ENCODE data around the gene GRK1.
A peak's percentile ranks its signal among the peaks of the same experiment; 100 is the strongest.

Gene GRK1

DNA sequence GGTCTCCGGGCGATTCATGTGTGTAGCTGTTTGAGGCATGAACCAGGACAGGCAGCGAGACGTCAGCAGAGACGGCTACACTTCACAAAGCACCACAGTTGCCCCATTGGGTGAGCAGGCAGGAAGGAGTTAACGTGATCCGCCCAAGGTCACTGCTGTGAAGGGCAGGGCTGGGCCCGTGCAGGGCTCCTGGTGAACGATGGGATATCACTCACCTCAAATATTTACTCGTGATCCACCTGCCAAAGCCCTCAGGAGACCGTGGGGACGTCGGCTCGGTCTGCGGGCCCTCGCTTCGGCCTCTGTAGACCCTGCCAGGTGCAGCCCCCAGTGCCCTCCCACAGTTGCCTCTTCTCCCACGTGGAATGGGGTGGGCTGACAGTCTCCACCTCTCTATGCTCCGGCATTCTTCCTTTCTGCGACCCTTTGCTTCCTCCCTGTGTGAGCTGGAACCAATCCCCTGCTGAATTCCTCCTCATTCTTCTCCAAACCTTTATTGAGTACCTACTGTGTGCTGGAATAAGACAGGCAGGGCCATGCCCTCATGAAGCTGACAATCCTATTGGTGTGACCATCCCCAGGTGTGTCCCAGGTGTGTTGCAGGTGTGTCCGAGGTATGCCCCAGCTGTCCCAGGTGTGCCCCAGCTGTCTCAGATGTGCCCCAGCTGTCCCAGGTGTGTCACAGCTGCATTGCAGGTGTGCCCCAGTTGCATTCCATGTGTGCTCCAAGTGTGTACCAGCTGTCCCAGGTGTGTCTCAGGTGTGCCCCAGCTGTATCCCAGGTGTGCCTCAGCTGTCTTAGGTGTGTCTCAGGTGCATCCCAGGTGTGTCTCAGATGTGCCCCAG lies 2.0 kb upstream of the GRK1 start:
- Mint-ChIP-seq H3K4me3 (no peak overlapping the region), H3K9me3 (peaks cover 9% of the 10 kb centered on the region), H3K4me1 (no peaks in the 10 kb centered on the region), H3K27ac (peak overlapping the region; percentile 26), H3K36me3 (peaks cover 9% of the 10 kb centered on the region)
- peak; percentile 17 for ATAC-seq
- DNase-seq (ENCODE audit: low spot score in 2 of 2), result no peak

DNA sequence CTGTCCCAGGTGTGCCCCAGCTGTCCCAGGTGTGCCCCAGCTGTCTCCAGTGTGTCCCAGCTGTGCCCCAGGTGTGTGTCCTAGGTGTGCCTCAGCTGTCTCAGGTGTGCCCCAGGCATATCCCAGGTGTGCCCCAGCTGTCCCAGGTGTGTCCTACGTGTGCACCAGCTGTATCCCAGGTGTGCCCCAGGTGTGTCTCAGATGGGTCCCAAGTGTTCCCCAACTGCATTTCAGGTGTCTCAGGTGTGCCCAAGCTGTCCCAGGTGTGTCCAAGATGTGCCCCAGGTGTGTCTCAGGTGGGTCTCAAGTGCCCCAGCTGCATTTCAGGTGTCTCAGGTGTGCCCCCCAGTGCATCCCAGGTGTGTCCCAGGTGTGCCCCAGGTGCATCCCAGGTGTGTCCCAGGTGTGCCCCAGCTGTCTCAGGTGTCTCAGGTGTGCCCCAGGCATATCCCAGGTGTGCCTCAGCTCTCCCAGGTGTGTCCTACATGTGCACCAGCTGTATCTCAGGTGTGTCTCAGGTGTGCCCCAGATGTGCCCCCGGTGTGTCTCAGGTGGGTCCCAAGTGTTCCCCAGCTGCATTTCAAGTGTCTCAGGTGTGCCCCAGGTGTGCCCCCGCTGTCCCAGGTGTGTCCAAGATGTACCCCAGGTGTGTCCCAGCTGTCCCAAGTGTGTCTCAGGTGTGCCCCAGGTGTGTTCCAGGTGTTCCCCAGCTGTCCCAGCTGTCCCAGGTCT lies 1.3 kb upstream of the GRK1 start:
- Mint-ChIP-seq H3K4me1 (no peaks in the 10 kb centered on the region), H3K36me3 (peaks cover 9% of the 10 kb centered on the region), H3K27ac (no peak overlapping the region), H3K4me3 (no peak overlapping the region), H3K9me3 (peaks cover 7% of the 10 kb centered on the region)
- no peak for ATAC-seq
- DNase-seq (ENCODE audit: low spot score in 2 of 2), result no peak

DNA sequence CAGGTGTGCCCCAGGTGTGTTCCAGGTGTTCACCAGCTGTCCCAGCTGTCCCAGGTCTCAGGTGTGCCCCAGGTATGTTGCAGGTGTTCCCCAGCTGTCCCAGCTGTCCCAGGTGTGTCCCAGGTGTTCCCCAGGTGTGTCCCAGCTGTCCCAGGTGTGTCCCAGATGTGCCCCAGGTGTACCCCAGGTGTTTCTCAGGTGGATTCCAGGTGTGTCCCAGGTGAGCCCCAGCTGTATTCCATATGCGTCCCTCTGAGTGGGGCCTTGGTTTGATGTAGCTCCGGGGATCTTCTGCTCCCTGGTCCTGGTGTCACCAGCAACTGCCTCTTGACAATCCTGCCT lies 719 bp upstream of the GRK1 start:
- DNase-seq (ENCODE audit: low spot score in 2 of 2) (no peak), ATAC-seq (no peak)
- no peak overlapping the region for H3K4me3 Mint-ChIP-seq
- H3K36me3 Mint-ChIP-seq, result peaks cover 9% of the 10 kb centered on the region
- H3K9me3 Mint-ChIP-seq, result peaks cover 2% of the 10 kb centered on the region
- H3K4me1 Mint-ChIP-seq, result no peaks in the 10 kb centered on the region
- H3K27ac Mint-ChIP-seq, result no peak overlapping the region

DNA sequence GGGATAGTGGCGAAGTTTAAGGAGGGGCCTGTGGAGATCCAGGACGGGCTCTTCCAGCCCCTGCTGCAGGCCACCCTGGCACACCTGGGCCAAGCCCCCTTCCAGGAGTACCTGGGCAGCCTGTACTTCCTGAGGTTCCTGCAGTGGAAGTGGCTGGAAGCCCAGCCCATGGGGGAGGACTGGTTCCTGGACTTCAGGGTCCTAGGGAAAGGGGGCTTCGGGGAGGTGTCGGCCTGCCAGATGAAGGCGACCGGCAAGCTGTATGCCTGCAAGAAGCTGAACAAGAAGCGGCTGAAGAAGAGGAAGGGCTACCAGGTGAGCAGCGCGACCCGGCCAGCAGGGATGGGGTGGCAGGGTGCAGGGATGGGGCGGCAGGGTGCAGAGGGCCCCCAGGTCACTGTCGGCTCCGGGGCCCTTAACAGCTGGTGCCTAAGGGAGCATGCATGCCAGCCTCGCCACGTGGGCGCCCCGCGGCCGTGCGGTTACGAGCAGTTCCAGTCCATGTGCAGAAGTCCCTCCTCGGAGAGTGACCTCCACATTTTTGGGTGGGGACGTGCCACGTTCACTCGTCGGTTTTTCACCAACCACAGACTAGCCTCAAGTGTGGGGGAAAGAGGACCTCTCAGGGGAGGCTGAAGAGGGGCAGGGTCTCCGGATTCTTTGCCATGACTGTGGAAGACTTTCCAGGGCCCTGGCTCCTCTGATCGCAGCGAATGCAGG lies 912 bp downstream of the GRK1 start:
- Mint-ChIP-seq H3K4me1 (peaks cover 7% of the 10 kb centered on the region), H3K36me3 (peaks cover 19% of the 10 kb centered on the region), H3K4me3 (no peak overlapping the region), H3K27ac (no peak overlapping the region), H3K9me3 (peaks cover 3% of the 10 kb centered on the region)
- ATAC-seq (no peak), DNase-seq (ENCODE audit: low spot score in 2 of 2) (no peak)

DNA sequence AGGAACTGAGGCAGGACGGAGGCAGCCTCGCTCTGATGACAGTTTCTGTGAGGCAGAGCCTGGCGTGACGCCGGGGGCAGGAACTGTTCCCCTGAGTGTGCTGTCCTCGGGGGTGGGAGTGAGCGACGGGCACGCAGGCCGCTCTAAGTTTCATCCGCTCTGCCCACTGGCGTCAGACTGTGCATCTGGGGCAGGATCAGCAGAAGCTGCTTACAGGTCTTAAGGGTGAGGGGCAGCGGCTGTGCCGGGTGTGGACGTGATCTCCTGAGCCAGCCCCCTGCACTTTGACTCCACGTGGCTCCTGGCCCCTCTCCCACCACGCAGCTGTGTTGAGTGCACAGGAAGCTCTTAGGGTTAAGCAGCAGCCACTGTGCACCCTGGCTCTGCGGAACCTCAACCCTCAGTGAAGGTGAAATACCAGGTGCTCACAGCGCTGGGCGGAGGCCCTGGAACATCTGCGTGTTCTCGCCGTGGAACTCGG lies 1.5 kb downstream of the GRK1 start:
- Mint-ChIP-seq H3K4me1 (peaks cover 7% of the 10 kb centered on the region), H3K9me3 (peaks cover 3% of the 10 kb centered on the region), H3K4me3 (no peak overlapping the region), H3K36me3 (peaks cover 19% of the 10 kb centered on the region), H3K27ac (no peak overlapping the region)
- ATAC-seq, result peak; percentile 6
- no peak for DNase-seq (ENCODE audit: low spot score in 2 of 2)

DNA sequence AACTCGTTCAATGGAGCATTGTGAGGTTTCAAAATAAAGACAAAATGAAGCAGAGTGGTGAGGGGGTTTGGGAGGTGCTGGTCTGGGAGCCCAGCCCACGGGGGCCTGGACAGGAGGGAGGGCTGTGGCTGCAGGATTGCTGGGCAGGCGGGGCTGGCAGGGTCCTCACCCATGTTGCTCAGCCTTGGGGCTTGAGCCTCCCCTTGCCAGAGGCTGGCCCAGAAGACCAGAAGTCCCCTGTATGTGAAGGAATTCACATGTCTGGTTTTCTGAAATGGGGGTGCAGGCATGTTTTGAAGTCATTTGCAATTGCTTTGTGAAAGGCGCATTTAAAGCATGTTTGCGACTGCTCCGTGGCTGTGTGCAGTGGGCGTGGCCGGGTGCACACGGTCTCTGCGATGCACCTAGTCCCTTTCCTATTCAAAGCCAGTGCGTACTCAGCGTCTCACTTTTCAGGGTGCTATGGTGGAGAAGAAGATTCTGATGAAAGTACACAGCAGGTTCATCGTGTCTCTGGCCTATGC lies 2.3 kb downstream of the GRK1 start:
- Mint-ChIP-seq H3K4me3 (no peak overlapping the region), H3K9me3 (peaks cover 3% of the 10 kb centered on the region), H3K4me1 (peaks cover 7% of the 10 kb centered on the region), H3K36me3 (peaks cover 19% of the 10 kb centered on the region), H3K27ac (no peak overlapping the region)
- DNase-seq (ENCODE audit: low spot score in 2 of 2) (no peak), ATAC-seq (no peak)

DNA sequence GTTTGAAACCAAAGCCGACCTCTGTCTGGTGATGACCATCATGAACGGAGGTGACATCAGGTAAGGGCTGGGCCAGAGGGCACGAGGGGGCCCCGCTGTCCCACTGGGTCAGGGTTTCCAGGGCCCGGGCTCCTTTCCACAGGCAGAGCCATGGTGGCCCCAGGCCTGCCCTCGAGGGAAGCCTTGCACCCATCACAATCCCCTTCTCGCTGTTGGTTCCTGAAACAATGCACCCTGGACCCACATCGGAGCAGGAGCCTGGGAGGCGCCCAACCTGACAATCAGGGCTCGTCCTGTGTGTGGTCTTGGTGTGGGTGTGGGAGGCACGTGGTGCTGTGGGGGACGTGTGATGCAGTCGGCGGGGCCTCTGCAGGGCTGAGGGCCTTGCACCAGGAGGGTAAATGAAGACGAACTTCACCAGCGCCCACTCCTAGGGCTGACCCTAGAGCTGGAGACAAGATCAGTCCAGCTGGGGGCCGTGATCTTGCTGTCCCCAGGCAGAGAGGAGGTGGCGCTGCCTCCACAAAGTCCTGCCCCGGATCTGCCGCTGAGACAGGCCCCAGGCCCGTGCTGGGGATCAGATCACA lies 2.8 kb downstream of the GRK1 start:
- Mint-ChIP-seq H3K4me3 (no peak overlapping the region), H3K36me3 (peaks cover 19% of the 10 kb centered on the region), H3K27ac (no peak overlapping the region), H3K4me1 (peaks cover 7% of the 10 kb centered on the region), H3K9me3 (peaks cover 3% of the 10 kb centered on the region)
- DNase-seq (ENCODE audit: low spot score in 2 of 2) (no peak), ATAC-seq (no peak)

DNA sequence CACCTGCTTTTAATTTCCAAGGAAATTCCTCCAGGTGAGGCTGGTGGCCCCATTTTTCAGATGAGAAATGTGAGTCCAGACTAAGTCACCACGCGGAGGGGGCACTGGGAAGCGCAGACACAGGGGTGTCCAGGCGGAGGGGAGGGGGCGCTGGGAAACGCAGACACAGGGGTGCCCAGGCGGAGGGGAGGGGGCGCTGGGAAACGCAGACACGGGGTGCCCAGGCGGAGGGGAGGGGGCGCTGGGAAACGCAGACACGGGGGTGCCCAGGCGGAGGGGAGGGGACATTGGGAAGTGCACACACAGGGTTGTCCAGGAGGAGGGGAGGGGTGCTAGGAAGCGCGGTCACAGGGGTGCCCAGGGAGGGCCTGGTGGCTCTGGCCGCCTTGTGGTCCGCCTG lies 3.5 kb downstream of the GRK1 start:
- Mint-ChIP-seq H3K9me3 (peaks cover 3% of the 10 kb centered on the region), H3K4me1 (peaks cover 7% of the 10 kb centered on the region), H3K36me3 (peaks cover 19% of the 10 kb centered on the region), H3K27ac (no peak overlapping the region), H3K4me3 (no peak overlapping the region)
- no peak for ATAC-seq
- no peak for DNase-seq (ENCODE audit: low spot score in 2 of 2)

DNA sequence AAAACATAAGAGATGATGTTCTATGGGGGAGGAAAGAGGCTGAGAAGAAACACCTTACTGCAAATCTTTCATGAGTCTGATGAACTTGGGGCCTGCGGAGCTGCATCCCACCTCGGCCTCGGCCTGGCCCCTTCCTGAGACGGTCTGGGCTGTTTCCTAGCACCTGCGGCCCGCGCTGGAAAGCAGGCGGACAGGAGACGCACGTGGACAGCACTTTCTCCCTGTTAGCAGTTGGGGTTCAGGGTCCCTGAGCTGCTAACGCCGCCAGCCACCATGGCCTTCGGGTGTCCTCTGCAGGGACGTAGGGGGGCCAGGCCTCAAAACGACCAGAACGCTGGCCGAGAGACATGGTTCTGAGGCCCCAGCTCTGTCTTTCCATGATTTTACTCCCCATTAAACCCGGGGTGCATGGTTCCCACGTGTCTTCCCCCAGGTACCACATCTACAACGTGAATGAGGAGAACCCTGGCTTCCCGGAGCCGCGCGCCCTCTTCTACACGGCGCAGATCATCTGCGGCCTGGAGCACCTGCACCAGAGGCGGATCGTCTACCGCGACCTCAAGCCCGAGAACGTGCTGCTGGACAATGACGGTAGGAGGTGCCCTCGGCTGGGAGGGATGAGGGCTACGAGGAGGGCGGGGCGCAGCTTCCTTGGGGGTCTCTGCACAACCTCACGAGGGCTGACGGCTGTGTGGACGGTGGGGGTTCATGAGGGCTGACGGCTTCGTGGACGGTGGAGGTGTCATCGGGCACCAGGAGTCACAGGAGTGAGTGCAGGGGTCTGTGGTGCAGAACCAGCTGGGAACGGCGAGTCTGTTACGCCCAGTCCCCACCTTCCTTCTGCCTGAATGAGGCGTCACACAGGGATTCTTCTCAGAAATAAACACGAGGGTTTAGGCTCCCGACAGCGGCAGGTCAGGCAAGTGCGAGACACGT lies 4.3 kb downstream of the GRK1 start:
- Mint-ChIP-seq H3K36me3 (peaks cover 16% of the 10 kb centered on the region), H3K9me3 (peaks cover 3% of the 10 kb centered on the region), H3K4me1 (peaks cover 7% of the 10 kb centered on the region), H3K4me3 (no peak overlapping the region), H3K27ac (no peak overlapping the region)
- DNase-seq (ENCODE audit: low spot score in 2 of 2), result no peak
- peak; percentile 8 for ATAC-seq

DNA sequence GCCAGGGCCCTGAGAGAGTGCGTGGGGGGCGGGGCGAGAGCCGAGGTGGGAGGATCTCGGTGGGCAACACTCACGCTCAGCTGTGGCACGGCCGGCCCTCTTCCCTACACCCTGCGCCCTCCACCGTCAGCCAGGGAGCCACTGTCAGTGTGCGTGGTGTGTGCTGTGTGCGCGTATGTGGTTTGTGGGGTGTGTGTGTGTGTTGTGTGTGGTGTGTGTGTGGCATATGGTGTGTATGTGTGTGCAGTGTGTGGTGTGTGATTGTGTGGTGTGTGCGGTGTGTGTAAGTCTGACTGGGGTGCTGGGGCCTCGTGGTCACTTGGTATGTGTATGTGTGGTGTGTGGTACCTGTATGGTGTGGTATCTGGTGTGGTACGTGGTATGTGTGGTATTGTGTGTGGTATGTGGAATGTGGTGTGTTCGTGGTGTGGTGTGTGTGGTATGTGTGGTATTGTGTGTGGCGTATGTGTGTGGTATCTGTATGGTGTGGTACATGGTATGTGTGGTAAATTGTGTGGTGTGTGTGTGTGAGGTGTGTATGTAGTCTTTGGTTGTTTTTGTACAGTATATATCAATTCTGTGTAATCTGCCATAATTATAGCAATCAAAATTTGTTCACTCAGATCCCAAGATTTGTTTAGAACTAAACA lies 5.1 kb downstream of the GRK1 start:
- Mint-ChIP-seq H3K4me1 (peaks cover 7% of the 10 kb centered on the region), H3K36me3 (peaks cover 10% of the 10 kb centered on the region), H3K4me3 (no peak overlapping the region), H3K9me3 (peaks cover 3% of the 10 kb centered on the region), H3K27ac (peak overlapping the region; percentile 52)
- DNase-seq (ENCODE audit: low spot score in 2 of 2) (no peak), ATAC-seq (peak; percentile 45)

DNA sequence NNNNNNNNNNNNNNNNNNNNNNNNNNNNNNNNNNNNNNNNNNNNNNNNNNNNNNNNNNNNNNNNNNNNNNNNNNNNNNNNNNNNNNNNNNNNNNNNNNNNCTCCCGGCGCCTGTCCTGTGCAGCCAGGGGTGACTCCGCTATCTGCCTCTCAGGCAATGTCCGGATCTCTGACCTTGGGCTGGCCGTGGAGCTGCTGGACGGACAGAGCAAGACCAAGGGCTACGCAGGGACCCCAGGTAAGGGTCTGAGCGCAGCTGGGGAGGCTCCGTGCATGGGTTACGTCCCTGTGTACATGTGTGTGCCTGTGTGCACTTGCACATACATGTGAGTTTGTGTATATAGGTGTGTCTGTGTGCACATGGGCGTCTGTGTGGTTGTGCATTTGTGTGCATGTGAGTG lies 55.9 kb downstream of the GRK1 start:
- no peak overlapping the region for H3K4me3 Mint-ChIP-seq
- DNase-seq (ENCODE audit: low spot score in 2 of 2) (no peak), ATAC-seq (no peak)
- peaks cover 19% of the 10 kb centered on the region for H3K36me3 Mint-ChIP-seq
- peaks cover 9% of the 10 kb centered on the region for H3K4me1 Mint-ChIP-seq
- H3K9me3 Mint-ChIP-seq, result no peaks in the 10 kb centered on the region
- no peak overlapping the region for H3K27ac Mint-ChIP-seq

DNA sequence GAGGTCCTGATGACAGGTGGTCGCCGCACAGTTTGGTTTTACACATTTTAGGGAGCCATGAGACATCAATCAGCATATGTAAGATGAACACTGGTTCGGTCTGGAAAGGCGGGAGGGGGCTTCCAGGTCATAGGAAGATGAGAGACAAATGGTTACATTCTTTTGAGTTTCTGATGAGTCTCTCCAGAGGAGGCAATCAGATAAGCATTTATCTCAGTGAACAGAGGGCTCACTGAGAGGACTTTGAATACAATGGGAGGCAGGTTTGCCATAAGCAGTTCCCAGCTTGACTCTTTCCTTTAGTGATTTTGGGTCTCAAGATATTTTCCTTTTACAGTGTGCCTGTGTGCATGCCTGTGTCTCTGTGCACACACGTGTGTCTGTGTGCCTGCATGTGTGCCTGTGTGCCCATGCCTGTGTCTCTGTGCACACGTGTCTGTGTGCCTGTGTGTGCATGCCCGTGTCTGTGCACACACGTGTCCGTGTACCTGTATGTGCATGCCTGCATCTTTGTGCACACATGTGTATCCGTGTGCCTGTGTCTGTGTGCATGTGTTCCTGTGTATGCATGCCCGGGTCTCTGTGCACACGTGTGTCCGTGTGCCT lies 56.5 kb downstream of the GRK1 start:
- peaks cover 9% of the 10 kb centered on the region for H3K4me1 Mint-ChIP-seq
- peak overlapping the region; percentile 68 for H3K4me3 Mint-ChIP-seq
- no peaks in the 10 kb centered on the region for H3K9me3 Mint-ChIP-seq
- no peak for DNase-seq (ENCODE audit: low spot score in 2 of 2)
- H3K36me3 Mint-ChIP-seq, result peaks cover 19% of the 10 kb centered on the region
- no peak overlapping the region for H3K27ac Mint-ChIP-seq
- ATAC-seq, result no peak

DNA sequence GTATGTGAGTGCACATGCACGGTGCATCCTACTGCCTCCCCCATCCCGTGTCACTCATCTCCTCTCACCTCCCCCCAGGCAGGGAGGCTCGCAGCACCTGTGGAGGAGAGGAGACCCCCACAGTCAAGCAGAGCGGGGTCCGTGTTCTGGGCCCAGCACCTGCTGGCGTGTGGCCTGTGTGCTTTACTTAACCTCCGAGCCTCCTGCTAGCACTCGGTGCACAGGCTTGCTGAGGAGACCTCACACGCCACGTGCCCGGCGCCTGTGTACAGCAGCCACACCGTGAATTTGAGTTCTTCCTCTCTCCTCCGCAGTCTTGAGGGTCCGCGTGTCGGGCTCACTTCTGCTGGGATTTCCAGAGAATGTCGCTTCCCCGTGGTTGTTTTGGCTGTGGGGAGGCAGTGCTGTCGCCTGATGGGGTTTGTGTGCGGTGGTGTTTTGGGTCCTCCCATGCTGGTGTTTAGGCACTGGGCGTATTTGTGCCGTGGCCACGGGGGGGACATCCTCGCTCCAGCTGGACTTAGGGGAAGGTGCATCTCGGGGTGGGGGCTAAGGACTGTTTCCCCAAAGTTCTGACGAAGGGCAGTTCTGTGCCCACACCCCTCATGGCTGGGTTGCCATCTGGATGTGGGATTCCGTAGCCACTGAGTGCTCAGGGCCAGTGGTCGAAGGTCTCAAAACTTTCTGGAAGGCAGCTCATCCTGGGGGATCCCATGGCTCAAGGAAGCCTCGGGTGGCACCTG lies 57.2 kb downstream of the GRK1 start:
- ATAC-seq (no peak), DNase-seq (ENCODE audit: low spot score in 2 of 2) (no peak)
- H3K9me3 Mint-ChIP-seq, result no peaks in the 10 kb centered on the region
- peaks cover 9% of the 10 kb centered on the region for H3K4me1 Mint-ChIP-seq
- H3K27ac Mint-ChIP-seq, result peak overlapping the region; percentile 93
- H3K36me3 Mint-ChIP-seq, result peaks cover 19% of the 10 kb centered on the region
- H3K4me3 Mint-ChIP-seq, result peak overlapping the region; percentile 68
